ENCODE results near the gene PKP3.
"Not testable (repeated sequence)": the region's sequence is repeated elsewhere in the genome, so short reads cannot be mapped to it uniquely, and the experiment has no call there.

Gene PKP3

DNA sequence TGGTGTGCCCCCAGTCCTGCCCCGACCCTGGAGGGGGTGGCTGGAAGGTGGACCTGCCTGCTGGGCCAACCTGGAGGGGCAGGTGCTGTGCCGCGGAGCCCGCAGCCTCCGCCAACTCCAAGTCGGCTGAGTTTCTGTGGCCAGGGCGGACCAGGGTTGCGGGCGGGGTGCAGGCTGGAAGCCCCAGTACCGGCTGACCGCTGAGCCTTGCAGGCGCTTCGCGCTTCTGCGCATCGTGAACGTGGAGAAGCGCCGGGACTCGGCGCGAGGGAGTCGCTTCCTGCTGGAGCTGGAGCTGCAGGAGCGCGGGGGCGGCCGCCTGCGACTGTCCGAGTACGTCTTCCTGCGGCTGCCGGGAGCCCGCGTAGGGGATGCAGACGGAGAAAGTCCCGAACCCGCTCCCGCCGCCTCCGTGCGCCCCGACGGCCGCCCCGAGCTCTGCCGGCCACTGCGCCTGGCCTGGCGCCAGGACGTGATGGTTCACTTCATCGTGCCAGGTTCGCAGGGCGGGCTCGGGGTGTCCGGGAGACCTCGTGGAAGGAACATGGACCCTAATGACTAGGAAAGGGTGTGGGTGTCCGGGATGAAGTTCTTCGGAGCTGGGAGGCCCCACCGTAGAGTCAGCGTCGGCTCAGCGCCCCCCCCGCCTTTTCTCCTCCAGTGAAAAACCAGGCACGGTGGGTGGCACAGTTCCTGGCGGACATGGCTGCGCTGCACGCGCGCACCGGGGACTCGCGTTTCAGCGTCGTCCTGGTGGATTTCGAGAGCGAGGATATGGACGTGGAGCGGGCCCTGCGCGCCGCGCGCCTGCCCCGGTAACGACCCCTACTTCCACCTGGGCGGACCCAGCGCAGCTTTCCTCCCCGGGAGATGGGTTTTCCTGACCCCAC lies 14.6 kb upstream of the PKP3 start:
- DNase-seq, result no peak

DNA sequence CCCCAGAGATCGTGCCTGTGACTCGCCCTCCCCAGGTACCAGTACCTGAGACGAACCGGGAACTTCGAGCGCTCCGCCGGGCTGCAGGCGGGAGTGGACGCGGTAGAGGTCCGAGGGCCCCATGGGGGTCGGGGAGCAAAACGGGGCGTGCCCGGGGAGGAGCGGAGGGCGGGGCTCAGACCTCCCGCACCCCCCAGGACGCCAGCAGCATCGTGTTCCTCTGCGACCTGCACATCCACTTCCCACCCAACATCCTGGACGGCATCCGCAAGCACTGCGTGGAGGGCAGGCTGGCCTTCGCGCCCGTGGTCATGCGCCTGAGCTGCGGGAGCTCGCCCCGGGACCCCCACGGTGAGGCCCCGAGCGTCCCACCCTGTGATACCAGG lies 13.9 kb upstream of the PKP3 start:
- DNase-seq, result no peak

DNA sequence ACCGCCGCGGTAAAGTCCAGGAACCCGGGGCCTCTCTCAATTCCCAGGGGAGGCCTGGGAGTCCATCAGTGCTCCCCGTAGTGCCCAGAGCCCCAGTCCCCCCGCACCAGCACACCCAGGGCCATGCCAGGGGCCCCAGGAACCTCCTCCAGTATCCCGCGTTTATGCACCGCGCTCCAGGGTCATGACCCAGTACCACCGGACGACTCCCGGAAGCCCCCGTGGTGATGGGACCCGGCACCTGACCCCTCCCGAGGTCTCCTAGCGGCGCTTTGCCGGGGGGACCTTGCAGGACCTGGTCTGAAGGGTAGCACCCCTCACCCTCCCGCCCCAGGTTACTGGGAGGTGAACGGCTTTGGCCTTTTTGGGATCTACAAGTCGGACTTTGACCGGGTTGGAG lies 13.5 kb upstream of the PKP3 start:
- no peak for DNase-seq

DNA sequence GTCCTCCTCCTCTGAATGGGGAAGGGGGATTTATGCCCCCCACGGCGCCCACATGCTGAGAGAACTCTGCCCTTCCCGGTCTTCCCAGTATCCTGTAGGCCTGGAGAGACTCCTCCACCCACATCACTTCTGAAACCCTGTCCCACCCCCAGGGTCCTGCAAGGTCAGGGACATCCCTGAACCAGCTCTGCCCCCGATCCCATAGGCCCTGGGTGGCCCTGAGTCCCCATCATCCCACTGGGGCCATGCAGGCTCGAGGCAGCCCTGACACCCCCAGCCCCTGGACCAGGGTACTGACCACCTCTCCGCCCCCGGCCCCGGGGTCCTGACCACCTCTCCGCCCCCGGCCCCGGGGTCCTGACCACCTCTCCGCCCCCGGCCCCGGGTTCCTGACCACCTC lies 13.0 kb upstream of the PKP3 start:
- DNase-seq, result no peak

DNA sequence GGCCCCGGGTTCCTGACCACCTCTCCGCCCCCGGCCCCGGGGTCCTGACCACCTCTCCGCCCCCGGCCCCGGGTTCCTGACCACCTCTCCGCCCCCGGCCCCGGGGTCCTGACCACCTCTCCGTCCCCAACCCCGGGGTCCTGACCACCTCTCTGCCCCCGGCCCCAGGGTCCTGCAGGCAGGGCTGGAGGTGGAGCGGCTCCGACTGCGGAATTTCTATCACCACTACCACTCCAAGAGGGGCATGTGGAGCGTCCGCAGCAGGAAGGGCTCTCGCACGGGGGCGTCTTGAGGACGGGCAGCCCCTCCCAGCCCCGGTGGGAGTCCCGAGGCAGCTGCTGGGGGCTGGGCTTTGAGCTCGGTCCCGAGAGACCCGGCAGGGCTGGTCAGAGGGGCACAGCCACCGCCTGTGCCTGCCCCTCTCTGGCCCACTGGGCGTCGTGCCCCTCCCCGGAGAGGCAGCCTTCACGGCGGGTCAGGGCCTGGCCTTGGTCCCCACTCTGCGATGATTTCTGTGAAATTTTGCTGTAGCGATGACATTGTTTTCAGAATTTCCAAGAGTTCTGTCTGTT lies 12.4 kb upstream of the PKP3 start:
- no peak for DNase-seq

DNA sequence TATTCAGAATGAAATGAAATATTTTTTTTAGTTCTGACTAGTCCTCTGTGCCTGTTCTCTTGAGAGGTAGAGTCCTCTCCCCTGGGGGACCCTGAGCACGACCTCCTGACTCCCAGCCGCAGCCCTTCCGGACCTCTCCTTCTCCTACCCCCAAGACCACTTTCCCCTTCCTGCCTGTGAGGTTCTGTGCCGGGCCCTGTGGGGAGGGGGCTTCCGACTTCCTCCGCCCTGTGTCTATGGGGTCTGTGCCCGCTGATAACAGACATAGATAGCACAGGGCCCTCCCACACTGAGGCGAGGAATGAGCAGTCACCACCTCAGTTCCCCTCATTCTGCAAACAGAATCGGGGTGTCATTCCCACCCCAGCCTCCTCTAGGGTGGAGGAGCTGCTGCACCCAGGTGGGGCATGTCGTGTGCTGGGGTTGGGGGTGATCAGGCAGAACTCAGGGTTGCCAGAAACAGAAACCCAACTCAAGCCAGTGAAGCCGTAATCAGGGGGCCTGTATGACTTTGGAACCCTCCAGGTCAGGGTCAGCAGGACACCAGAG lies 11.9 kb upstream of the PKP3 start:
- DNase-seq, result no peak

DNA sequence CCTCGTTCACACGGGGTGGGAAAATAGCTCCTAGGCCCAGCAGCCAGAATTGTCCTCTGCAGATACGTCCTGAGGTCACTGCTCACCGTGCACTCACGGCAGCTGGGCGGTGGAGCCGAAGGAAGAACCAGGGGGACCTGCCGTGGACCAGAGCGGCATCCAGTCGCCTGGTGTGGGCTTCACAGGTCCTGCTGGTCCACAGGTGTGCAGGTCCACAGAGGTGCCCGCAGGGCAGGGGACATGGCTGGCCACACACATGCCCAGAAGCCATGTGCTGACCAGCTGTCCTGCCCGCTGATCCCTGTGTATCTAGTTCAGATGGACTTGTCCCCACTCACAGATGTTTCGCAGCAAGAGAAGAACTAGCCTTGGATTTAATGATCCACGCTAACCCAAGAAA lies 10.6 kb upstream of the PKP3 start:
- DNase-seq, result no peak

DNA sequence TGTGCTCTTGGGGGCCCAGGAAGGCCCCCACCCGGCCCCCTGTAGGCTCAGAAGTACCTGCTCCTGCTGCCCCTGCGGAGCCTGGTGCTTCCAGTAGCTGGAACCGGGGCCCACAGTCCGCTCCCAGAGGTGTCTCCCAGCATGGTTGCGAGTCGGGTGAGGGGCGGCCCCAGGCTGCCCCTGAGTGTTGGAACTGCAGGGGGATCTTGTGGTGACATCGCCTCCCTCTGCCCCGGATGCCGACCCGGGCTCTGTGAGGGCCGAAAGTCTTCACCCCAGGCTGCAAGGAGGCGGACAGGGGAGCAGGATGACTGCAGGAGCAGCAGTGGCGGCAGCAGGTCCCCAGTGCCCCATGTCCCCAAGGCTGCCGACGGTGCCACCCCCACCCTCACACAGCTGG lies 9.5 kb upstream of the PKP3 start:
- no peak for DNase-seq

DNA sequence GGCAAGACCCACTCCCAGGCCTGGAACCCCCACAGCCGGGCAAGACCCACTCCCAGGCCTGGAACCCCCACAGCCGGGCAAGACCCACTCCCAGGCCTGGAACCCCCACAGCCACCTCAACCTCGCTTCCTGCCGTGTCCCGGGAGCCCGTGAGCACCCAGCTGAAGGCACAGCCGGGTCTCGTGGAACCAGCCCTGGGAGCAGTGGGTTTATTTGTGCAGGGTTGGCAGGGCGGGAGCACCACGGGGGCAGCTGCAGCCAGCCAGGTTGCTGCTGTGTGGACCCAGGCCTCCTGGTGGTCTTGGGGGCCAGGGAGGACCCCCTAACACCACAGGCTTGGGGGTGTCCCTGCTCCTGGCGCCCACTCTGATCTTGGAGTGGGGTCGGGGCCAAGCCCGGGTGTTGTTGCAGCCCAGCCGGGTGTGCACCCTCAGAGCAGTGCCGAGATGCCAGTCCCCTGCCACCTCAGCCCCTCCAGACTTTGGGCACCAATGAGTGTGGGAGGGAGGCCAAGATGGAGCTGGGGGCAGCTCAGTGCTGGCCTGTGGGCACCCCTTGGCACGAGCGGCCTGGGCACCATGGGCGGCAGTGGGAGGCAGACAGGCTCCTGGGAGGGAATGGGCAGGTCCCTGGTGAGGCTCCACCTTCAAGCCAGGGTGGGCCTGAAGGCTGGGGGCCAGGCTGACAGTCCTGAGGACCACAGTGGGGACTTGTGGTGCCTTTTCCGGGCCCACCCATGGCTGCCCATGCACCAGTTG lies 8.2 kb upstream of the PKP3 start:
- no peak for DNase-seq

DNA sequence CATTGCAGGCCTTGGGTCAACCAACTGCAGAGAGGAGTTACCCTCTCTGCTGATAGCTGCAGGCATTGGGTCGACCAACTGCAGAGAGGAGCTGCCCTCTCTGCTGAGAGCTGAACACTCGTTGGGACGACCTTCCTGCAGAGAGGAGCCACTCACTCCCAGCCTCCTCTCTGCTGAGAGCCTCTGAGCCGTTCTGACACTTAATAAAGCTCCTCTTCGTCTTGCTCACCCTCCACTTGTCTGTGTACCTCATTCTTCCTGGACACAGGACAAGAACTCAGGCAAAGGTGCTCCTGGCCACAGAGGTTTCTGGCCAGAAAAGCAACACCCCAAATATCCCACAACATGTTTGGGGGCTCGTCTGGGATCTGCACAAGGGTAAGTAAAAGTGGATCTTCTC lies 7.5 kb upstream of the PKP3 start:
- no peak for DNase-seq

DNA sequence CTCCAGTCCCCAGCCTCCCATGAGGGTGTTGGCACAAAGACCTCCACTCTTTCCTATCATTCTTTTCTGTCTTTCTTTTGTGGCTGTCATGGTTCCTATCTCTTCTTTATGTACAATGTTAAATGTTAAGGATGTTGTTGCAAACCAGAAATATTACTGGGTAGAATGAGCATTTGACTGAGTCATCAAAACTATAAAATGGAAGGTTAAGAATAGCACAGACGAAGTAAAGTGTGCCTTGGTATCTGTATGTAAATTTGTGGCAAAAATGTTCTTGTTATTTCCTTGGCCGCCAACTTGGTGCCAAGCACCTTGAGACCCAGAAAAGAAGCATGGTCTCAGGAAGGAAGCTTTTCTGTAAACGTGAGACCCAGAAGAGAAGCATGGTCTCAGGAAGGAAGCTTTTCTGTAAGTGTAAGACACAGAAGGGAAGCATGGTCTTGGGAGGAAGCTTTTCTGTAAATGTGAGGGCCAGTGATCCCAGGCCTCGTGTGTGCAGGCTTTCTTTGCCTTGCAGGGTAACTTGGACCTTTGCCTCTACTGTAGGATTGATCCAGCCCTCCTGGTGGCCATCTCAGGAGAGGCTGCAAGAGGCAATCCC lies 6.7 kb upstream of the PKP3 start:
- DNase-seq, result no peak

DNA sequence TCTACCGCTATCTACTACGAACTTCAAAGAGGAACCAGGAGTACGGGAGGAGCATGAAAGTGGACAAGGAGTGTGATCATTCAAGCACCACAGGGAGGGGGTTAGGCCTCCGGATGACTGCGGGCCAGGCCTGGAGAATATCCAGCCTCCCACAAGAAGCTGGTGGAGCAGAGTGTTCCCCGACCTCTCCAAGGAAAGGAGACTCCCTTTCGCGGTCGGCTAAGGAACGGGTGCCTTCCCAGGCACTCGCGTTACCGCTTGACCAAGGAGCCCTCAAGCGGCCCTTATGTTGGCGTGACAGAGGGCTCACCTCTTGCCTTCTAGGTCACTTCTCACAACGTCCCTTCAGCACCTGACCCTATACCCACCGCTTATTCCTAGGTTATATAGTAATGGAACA lies 4.6 kb upstream of the PKP3 start:
- not testable (repeated sequence) for DNase-seq

DNA sequence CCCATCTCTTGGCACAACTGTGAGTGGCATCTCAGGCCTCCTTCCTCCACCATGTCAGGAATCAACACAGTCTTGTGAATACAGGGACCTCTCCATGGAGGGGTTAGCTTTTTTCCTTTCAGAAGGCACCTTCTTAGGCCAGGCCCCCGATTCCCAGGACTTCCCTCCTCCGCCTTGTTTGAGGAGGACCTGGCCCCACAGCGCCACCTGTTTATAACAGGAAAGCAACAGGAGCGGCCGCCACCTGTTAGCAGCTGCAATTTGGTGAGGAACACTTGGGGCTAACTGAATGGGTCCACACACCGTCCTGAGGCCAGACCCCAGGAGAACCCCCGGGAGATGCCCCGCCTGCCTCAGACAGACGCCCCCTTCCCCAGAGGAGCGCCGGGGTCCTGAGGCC lies 3.8 kb upstream of the PKP3 start:
- no peak for DNase-seq

DNA sequence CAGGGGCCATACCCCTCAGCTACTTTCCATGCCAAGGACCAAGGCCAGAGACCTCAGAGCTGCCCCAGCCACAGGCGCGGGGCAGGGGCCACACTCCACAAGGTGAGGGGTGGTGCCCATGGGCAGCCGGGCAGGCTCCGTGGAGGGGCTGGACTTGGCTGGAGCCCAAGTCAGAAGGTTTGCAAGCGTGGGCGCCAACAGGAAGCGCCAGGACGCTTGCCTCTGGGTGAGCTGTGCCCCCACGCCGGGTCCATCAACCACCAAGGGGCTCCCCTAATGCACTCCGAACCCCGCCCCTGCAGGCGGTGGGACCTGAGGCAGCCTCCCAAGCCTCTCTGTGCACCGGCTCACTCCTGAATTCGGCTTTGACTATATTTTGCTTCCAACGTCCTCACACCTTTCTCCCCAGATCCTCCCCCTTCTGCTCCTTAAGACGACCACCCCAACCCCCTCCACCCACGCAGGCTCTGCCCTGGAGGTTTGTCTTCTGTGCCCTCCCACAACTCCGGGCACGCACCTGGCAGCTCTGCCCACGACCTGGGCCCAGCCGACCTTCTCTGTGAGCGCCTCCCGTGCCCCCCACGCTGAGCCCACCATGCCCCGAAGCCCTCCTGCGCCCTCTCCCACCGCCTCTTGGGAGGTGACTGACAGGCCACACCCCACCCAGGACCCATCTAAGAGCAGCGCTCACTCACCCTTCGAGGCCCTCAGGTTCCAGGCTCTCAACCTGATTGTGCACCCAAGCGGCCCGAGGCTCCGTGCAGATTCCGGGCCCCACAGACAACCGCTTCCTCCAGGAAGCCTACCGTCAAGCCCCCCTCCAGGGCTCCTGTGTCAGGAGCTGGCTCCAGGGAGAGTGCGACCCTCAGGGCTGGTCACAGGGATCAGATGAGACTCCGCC lies 2.6 kb upstream of the PKP3 start:
- no peak for DNase-seq

DNA sequence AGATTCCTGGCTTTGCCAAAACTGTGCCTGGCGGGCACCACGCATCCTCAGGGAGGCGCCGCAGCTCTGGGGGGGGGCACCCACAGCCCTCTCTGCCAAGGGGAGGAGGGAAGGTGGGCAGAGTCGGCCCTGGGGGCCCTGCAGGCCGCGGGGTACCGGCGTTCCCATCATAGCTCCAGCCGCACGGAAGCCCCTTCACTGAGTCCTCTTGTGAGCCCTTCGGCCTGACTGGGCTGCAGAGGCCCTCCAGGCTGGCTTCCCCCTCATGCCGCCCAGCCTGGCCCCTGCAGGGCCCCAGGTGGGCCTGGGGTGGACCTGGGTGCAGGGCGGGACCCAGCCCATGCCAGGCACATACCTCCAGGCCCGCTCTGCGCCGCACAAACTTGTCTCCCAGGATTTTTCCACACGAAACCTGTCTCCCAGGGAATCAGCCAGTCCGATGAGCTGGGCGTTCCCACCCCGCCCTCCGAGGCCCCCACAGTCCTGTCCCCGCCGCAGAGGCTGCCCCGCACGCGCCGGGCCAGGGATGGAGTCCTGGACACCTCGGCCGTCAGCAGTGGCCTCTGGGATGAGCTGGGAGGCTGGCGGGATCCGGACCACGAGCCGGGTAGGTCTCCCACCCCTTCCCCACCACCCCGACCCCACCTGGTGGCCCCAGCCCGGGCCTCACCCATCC lies 1.8 kb upstream of the PKP3 start:
- no peak for DNase-seq

DNA sequence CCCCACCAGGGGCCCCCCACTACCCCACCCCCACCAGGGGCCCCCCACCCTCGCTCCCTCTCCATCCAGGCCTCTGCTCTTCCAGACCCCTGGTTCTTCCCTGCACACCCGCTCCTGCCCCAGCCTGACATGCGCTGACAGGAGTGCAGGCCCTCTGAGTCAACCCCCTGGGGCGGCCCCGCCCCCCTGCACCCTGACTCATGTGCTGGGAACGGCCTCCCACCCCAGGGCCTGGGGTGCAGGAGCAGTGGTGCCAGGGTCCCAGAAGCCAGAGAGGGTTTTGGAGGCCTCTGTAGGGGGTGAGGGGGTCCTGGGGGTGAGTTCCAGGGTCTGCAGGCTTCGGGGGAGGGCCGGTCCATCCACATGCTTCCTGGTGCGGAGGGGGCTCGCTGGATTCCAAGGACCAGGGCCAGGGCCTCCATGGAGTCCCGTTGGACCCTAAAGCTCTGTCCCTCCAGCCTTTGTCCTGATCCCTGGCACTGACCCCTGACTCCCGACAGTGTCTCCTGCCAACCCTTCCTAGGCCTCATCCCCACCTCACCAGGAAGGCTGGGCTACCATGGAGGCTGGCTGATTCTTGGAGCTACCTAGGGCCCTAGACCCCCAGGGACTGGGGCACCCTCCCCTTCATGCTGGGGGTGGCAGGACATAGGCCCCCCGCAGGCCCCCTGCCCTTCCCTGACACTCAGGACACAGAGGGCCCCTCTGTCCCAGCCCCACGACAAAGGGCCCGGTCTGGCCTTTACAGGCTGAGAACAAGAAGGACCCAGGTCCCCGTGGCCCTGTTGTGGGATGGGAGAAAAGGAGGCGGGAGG lies 583 bp upstream of the PKP3 start:
- DNase-seq, result no peak

DNA sequence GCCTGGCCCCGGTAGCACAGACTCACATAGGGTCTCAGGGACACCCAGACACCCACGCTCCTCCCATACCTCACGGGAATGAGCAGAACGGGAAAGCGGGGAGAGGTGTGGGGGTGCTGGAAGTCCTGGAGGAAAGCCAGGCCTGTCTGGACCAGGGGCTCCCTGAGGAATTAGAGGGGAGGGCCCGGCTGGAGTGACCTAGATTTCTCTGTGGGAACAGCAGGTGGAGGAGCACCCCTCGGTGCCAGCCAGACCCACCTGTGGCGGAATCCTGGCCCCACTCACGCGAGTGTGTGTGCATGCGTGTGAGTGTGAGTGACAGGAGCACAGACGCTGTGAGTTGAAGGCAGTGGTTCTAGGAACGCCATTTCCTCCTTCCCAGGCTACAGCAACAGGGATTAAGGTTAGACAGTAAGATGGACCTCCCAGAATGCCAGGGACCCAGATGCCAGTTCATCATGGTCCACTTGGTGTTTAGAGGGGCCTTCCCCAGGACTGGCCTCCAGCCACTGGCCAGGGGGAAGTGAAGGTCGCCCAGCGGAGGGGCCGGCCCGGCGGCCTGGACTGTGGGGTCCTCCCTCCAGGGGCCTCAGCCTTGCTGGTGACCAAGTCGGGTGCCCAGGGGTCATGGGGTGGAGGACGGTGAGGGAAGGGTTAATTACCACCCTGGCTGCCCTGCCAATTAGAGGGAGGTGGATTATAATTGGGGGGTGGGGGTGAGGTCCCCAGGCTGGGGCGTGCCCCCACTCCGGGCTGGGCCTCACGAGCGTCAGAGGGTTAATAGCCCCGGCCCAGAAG lies 1.0 kb downstream of the PKP3 start:
- DNase-seq, result no peak

DNA sequence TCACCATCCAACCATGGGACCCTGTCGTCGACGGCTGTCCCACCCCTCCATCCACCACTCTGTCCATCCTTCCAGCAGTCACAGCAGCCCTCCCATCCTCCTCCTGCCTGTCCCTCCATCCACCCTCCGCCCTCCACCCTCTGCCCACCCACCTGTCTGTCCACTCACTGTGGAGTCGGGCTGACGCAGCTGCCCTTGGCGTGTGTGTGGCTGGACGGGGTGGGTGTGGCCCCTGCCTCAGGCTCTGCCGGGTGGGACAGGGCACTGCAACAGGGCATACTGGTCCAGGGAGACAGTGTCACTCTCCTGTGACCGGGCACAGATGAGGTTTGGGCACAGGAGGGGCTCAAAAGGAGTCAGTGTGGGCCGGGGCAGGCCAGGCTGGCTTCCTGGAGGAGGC lies 1.9 kb downstream of the PKP3 start:
- no peak for DNase-seq

DNA sequence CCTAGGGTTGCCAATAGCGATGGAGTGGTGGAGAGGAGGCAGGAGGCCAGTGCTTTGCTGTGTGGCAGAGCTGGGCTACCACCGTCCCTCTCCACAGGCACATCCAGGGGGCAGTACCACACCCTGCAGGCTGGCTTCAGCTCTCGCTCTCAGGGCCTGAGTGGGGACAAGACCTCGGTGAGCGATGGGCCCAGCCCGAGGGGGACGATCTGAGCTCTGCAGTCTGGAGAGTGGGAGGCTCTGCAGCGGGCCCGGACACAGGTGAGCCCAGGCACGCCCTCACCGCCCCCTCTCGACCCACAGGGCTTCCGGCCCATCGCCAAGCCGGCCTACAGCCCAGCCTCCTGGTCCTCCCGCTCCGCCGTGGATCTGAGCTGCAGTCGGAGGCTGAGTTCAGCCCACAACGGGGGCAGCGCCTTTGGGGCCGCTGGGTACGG lies 2.5 kb downstream of the PKP3 start:
- no peak for DNase-seq
